ENCODE results near the gene RABIF.

GRCh38 chr1:202888531-202889360, at the start of gene RABIF:
- TF ChIP-seq POLR2A (IDR thresholded peaks at IDR 0.05) (no peak), CTCF (IDR thresholded peaks at IDR 0.05) (no peak)
